HL-60 (cell line): ENCODE measurements around the gene SNTG2.

Source experiments
- DNase-seq, 2 experiments: peaks; one replicate each; pipeline ENCODE4 v3.0.0-alpha.2; 2010 to 2020; ENCODE audit warnings: low read depth in 1 of 2, low spot score in 1 of 2
- H3K27ac ChIP-seq: fragments of 250-450 bp; sonication (Bioruptor Pico); replicated peaks from 2 replicates; pipeline ENCODE4 v1.5.1; 2020; ENCODE audit warnings: mild to moderate bottlenecking, moderate library complexity
- H3K27me3 ChIP-seq: fragments of 250-450 bp; sonication (Bioruptor Pico); 2 replicates; pipeline ENCODE4 v1.5.1; 2021; ENCODE audit warnings: mild to moderate bottlenecking, moderate library complexity; ENCODE audit not compliant: insufficient read depth, poor library complexity, severe bottlenecking
- H3K4me3 ChIP-seq: replicated peaks from 2 replicates; pipeline ENCODE4 v1.5.1; 2011; ENCODE audit warnings: mild to moderate bottlenecking, control low read depth, low read length; ENCODE audit not compliant: insufficient read depth
- CTCF ChIP-seq: IDR thresholded peaks from one replicate; pipeline ENCODE4 v1.5.1; 2011; ENCODE audit warnings: low read length, control low read depth, inconsistent platforms; ENCODE audit not compliant: insufficient read depth
- GABPA ChIP-seq: IDR thresholded peaks from 2 replicates; pipeline ENCODE4 v1.6.1; 2012; ENCODE audit warnings: low read depth
- POLR2AphosphoS5 ChIP-seq: IDR thresholded peaks from 2 replicates; pipeline ENCODE4 v1.6.1; 2012; ENCODE audit warnings: low read depth
- REST ChIP-seq: IDR thresholded peaks from 2 replicates; pipeline ENCODE4 v1.6.1; 2012; ENCODE audit warnings: low read depth; ENCODE audit not compliant: insufficient replicate concordance
- SPI1 ChIP-seq: IDR thresholded peaks from 2 replicates; pipeline ENCODE4 v1.6.1; 2012; ENCODE audit warnings: low read depth, mild to moderate bottlenecking, borderline replicate concordance

The SNTG2 gene

DNA sequence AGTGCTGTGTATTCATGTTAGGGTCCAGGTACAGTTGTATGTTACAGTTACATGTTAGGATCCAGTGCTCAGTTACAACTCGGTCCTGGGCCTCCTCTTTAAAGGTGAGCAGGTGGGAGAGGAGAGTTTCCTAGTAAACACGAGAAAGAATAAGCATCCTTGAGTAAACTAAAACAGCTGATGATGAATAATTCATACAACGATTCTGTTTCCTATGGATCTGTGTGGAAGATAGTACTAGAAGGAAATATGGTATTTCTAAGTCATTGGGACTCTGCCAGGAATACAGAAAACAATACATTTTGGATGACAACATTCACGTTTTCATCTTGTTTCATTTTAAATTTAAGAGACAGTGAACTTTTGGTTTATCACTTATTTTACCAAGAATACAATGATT is 29.5 kb downstream of the SNTG2 start:
- TF ChIP-seq CTCF, result no peak
- TF ChIP-seq POLR2AphosphoS5, result no peak
- no peak for TF ChIP-seq REST
- no peak for TF ChIP-seq GABPA
- no peak for TF ChIP-seq SPI1
- no peak overlapping the region for H3K27ac ChIP-seq
- DNase-seq, result no peak

GRCh38 chr2:981258-981657 is 30.6 kb downstream of the SNTG2 start:
- Histone ChIP-seq H3K27me3 (peaks cover 2% of the 10 kb centered on the region), H3K4me3 (no peak overlapping the region), H3K27ac (no peak overlapping the region)
- DNase-seq, result no peak
- no peak for TF ChIP-seq GABPA
- TF ChIP-seq REST, result no peak
- TF ChIP-seq SPI1, result no peak
- TF ChIP-seq POLR2AphosphoS5, result no peak
- TF ChIP-seq CTCF, result no peak

More for the DNA sequence above, 29.5 kb downstream of the SNTG2 start:
- Histone ChIP-seq H3K4me3 (no peak overlapping the region), H3K27me3 (peaks cover 2% of the 10 kb centered on the region)

- Histone ChIP-seq H3K27me3 (peaks cover 2% of the 10 kb centered on the region), H3K27ac (no peak overlapping the region), H3K4me3 (no peak overlapping the region)
- TF ChIP-seq CTCF (no peak), SPI1 (no peak), GABPA (no peak), POLR2AphosphoS5 (no peak), REST (no peak)
- no peak for DNase-seq
Observed at GRCh38 chr2:981759-982158, 31.1 kb downstream of the SNTG2 start.
